HG03280 (cell line): ENCODE measurements around the gene NWD2.
A peak's percentile ranks its signal among the peaks of the same experiment; 100 is the strongest.
"Not testable (repeated sequence)": the region's sequence is repeated elsewhere in the genome, so short reads cannot be mapped to it uniquely, and the experiment has no call there.

Source experiments
- ATAC-seq: cut with Tn5 transposase; IDR thresholded peaks from one replicate; pipeline ENCODE4 v1.9.1; 2021; ENCODE audit warnings: mild to moderate bottlenecking, moderate library complexity; ENCODE audit not compliant: unreplicated experiment

Gene NWD2

DNA sequence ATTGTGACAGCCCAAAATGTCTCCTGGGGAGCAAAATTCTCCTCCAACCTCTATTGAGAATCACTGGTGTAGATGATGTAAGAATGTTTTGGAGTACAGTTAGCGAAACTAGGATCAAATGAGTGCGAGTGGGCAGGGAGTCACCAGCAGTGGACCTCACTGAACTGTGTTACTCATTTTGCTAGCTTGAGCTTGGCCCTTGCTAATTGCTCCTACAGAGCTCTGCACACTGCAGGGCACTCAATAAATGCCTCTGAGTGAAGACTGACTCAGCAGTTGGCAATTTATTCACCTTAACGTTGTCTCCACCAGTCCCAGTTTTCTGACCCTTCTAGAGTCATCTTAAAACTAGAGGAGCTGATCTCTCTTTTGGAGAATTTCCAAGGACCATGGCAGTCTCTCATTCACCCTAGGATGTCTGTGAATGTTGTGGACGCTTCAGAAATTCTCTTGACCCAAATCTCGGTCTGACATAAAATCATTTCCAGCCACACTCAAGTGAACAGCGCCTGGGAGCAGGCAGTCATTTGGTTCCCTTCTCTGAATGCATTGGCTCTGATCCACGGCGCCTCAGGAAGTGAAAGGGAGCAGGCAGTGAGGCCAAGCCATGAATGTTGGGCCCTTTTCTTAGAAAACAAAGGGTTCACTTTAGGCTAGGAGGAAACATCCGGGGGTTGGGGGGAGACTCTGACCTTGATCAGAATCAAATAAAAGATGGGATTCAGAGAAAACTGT, 148.1 kb downstream of the NWD2 start:
- no peak for ATAC-seq

DNA sequence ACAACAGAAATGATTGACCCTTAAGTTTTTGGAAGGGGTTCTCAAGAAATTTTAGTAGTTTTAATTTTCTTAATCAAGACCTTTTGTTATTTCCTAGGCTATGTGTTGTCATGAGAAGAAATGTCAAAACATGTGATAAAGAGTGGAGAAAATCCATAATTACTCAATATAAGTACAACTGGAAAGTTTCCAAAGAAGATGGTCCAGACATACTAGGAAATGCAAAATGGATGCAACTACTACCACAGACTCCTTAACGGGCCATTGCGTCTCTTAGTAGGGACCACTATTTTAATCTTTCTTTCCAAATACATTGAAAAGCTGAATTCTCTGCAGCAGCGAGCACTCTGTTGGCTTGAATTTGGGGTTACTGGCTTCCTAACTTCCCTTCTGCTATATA, 148.8 kb downstream of the NWD2 start:
- no peak for ATAC-seq

DNA sequence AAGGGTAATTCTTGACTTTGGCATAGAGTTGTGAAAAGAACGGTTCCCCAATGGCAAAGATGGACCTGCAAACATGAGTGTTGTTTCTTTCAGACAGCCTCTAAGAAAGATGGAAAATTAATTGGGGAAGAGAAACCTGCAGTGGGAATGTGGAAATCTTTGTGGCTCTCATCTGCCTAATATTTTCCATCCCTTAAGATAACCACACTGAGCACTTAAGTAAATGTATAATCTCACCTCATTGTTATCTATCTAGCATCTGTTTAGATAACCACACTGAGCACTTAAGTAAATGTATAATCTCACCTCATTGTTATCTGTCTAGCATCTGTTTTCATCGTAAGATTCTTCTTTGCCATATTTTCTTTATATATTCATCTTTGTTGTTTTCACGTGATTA, 149.3 kb downstream of the NWD2 start:
- no peak for ATAC-seq

DNA sequence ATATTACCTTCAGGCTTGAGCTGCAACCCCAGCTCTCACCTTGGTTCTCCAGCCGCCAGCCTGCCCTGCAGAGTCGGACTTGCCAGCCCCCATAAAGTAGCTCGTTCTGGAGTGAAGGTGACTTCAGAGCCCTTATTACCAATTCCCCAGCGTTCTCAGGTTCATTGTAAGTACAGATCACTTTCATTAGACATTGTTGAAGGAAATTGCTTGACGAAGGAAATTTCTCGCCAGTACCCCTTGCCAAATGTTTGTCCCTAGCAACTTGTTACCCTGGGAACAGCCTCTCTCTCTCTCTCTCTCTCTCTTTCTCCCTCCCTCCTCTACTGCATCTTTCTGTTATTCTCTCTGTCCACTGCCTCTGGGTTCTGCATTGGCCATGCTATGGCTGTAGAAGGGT, 153.0 kb downstream of the NWD2 start:
- ATAC-seq, result no peak

DNA sequence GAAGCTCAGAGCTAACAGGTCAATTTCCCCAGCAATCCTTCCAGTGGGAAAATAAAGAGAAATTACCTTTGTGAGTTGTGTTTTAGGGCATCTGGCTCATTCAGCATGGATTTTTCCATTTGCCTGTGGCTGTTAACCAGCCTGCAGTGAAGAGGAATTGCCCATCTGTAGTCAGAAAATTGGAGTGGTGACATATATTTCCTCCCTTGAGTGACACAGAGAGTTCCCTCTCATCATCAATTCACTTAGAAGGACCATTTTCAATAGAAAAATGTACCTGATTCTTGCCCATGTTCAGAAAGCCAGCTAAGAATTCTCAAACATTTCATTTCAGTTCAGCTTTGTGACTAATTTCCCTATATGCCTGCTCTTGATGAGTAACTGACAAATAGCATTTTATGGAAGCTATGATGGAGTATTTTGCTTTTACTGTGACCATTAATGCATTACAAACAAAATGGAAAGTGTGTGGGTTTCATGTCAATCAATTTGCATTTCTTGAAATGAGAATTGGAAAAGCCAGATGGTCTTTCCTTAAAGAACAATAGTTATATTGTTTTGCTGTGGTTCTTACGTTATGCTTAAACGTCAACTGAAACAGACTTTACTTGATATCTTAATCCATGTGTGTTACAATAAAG, 155.8 kb downstream of the NWD2 start:
- peak; percentile 79 for ATAC-seq

DNA sequence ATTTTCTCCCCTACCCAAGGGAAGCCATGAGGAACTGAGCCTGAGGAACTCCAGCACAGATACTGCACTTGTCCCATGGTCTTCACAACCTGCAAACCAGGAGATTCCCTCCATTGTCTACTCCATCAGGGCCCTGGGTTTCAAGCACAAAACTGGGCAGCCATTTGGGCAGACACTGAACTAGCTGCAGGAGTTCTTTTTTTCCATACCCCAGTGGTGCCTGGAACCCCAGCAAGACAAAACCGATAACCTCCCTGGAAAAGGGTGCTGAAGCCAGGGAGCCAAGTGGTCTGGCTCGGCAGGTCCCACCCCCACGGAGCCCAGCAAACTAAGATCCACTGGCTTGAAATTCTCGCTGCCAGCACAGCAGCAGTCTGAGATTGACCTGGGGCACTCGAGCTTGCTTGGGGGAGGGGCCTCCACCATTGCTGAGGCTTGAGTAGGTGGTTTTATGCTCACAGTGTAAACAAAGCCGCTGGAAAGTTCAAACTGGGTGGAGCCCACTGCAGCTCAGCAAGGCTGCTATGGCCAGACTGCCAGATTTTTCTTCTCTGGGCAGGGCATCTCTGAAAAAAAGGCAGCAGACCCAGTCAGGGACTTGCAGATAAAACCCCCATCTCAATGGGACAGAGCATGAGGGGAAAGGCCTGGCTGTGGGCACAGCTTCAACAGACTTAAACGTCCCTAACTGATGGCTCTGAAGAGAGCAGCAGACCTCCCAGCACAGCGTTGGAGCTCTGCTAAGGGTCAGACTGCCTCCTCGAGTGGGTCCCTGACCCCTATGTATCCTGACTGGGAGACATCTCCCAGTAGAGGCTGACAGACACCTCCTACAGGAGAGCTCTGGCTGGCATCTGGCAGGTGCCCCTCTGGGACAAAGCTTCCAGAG, 163.6 kb downstream of the NWD2 start:
- ATAC-seq, result not testable (repeated sequence)

DNA sequence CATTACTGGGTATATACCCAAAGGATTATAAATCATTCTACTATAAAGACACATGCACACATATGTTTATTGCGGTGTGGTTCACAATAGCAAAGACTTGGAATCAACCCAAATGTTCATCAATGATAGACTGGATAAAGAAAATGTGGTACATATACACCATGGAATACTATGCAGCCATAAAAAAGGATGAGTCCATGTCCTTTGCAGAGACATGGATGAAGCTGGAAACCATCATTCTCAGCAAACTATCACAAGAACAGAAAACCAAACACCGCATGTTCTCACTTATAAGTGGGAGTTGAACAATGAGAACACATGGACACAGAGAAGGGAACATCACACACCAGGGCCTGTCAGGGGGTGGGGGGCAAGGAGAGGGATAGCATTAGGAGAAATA, 169.1 kb downstream of the NWD2 start:
- not testable (repeated sequence) for ATAC-seq

DNA sequence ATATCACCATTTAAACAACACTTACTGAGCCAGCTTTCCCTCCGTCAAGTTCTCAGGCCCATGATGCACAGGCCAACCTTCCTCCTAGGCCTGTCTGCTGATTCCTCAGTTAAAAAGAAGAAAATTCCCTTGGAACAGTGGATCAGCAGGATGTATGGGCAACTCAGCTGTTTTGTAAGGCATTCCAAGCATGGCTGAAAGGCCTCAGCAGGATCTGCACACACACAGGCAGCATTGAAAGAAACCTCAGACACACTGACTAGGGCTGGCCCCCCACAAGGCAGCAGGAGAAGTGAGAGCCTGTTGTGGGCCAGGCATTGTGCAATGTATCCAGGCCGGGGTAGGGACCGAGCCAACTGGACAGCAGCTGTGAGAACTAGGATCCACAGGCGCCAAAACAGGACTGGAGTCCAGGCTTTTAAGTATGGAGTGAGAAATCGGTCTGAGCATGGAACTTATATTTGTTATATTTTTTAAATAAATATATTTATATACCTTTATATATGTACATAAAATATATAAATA, 171.4 kb downstream of the NWD2 start:
- no peak for ATAC-seq

DNA sequence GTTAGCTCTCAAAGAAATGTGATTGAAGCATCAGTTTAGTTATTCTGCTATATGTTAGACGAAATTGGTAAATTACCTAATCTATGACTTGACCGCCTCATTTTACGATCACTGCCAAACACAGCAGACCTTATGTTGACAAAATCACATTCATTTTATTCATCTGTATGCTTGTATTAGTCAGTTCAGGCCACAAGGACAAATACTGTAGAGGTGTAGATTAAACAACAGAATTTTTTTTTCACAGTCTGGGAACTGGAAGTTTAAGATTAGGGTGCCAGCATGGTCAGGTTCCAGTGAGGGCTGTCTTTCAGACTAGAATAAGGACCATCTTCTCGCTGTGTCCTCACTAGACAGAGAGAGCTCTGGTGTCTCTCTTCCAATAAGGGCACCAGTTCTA, 177.1 kb downstream of the NWD2 start:
- ATAC-seq, result no peak

DNA sequence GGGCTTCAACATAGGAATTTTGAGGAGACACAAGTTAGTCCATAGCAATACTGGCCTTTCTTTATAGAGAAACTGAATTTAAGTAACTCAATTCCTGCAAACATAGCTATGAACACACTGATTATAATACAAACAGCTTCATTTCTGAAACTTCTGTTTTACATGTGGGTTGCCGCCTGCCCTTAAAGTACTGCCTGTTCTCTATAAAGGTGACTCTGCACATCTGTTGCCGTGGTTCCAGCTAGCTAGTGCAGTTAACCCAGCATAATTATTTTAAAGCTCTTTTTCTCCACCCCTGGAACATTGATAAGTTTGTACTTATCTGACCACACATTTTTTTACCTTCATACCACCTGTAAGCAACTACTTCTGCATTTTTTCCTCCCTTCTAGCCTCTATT, 177.6 kb downstream of the NWD2 start:
- no peak for ATAC-seq

DNA sequence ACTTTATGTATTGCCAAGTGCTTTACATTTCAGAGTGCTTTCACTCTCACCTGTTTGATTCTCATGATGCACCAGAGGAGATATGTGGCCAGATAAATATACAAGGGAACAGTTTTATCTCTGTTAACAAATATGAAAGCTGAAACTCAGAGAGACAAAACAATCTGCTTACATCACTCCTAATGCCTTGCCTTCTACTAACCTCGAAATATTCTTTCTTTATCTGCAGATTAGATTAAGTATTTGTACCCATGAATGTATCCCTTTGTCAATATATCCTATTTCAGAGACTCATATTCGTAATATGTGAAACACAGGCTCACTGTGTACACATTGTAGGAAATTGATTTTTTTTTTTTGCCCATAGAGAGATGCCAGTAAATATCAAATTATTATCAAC, 178.1 kb downstream of the NWD2 start:
- ATAC-seq, result no peak

DNA sequence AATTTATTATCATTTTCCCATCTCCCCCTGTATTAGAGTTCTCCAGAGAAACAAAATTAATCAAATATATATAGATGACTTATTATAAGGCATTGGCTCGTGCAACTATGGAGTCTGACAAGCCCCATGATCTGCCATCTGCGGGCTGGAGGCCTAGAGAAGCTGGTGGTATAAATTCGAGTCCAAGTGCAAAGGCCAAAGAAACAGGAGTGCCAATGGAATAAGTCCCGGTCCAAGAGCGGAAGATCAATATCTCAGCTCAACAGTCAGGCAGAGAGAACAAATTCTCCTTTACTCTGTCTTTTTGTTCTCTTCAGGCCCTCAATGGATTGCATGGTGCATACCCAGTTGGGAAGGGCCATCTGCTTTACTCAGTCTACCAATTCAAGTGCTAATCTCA, 178.8 kb downstream of the NWD2 start:
- no peak for ATAC-seq

DNA sequence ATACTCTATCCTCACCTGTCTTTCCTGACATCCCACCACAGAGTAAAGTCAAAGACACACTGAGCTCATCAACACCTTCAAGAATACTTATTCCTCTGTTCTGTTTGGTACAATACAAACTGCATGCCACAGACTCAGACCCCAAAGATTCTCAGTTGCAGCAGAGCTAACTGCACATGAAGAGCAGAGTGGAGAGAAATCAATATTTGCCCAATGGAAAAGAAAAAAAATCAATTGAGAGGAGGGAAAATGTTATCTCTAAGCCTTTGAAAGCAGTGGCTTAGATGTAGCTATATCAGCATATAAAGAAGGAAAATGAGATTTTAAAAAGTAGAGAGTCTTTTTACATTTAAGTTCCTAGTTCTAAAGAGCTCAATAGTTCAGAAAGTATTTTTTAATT, 180.2 kb downstream of the NWD2 start:
- ATAC-seq, result no peak

DNA sequence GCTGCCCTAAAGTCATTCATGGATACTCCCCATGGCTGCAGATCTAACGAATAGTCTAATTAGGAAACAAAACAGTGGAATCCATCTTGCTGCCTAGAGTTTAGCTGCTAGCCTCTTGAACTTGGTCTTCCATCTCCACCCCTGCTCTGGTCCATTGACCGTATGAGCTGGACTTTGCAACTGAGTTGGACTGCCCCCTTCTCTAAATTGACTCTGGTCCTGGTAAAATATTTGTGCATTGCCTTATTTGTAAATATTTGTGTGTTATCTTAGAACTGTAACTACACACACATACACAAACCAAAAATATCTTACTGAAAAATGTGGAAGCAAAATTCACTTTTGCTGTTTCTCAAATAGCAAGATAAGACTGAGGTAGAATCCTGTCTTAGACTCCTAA, 181.3 kb downstream of the NWD2 start:
- no peak for ATAC-seq

DNA sequence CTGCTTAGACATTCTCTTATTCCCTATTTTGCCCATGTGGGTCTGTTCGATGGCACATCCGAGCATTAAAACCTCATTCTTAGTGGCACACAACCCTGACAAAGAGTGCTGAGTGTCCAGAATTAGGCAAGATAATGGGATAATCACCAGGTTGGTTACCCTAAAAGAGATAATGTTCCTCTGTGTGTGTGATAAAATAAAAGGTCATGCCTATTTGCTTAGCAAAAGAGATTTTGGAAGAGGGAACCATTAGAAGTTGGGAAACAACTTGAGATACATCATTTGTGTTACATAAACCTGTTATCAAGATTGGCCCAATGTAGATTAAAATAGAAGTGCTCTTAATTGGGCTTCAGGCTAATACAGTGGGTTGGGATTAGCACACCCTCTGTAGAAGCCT, 182.7 kb downstream of the NWD2 start:
- no peak for ATAC-seq

DNA sequence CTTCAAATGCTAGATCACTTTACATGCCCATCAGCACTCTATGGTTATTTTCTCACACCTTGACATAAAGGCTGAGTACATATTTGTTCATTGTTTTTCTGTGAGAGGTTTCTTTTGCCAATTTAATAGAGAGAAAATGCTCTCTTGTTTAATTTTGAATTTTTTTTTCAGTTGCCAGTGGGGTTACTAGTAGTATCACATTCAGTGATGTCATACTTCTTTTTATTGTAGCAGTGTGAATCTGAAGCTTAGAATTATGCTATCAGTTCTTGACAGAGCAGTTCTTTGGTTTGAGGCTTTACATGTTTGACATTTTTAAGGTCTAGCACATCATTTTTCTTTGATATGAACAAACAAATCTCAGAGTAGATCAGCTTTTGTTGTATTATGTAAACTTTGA, 185.4 kb downstream of the NWD2 start:
- no peak for ATAC-seq

DNA sequence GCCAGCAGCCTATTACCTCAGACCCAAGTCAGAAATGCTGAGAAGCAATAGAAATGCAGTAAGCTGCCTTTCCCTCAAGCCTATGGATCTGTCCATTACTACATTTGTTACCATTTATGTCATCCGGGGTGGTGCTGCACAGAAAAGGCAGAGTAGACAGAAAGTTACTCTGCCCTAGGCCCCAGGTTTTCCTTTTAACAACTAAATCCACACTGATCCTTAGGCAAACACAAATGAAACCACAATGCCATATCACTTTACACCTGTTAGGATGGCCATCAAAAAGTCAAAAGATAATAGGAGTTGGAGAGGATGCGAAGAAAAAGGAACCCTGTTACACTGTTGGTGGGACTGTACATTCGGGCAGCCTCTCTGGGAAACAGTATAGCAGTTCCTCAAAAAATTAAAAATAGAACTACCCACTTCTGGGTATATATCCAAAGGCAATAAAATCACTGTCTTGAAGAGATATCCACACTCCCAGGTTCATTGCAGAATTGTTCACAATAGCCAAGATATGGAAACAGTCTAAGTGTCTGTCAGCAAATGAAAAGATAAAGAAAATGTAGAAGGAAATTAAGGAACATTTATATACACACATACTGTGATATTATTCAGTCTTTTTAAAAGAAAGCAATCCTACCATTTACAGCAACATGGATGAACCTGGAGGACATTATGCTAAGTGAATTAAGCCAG, 186.3 kb downstream of the NWD2 start:
- ATAC-seq, result no peak

DNA sequence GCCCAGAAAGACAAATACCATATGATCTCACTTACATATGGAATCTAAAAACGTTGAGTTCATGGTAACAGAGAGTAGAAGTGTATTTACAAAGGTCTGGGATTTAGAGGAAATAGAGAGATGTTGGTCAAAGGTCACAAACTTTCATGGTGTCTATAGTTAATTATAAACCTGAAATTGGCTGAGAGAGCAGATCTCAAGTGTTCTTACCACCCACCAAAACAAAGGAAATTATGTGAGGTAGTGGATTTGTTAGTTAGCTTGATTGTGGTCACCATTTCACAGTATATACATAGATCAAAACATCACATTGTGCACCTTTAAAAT, 186.8 kb downstream of the NWD2 start:
- no peak for ATAC-seq

DNA sequence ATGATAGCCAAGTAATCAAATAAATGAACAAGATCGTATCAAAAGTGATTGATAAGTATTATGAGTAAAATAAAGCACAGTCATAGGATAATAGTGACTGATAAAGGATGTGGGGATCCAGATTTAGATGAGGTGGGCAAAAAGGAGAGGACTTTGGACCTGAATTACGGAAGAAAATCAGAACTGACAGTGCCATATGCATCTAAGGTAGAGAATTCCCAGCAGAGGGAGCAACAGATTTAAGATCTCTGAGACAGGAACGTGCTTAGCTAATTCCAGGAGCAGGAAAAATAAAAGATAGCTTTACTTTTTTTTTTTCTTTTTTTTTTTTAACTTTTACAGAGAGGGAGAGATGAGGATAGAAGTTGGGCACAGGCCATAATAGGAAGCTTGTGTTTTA, 189.9 kb downstream of the NWD2 start:
- ATAC-seq, result no peak

DNA sequence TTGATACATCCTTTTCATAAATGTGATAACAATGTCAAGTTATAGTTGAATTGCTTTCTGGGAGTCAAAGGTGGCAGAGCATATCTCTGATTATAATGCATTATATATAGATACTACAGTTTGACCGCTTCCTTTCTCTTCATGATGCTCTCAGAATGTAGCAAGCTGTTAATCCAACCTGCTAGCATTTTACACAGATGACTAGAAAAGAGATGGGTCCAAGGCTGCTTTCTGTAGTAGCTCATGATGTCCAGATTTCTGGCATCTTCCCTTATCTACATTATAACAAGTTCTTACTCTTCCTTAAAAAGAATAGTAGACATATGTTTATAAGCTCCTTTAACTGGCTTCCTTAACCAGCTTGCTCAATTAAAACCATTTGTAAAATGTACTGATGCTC, 192.0 kb downstream of the NWD2 start:
- ATAC-seq, result no peak

DNA sequence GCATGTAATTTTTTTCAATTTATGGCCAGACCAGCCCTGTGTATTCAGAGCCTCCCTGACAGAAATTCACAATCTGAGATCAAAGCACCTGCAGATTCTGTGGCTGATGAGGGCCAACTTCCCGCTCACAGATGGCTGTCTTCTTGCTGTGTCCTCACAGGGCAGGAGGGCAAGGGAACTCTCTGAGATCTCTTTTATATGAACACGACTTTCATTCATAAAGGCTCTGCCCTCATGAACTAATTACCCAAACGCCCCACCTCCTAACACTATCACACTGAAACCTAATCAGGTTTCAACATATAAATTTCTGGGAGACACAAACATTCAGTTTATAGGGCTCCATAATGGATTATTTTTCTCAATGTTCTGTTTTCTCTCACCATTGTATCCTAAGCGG, 192.6 kb downstream of the NWD2 start:
- ATAC-seq, result no peak
